T47D (cell line): ENCODE results near the gene IGSF21.

ENCODE experiments used
- DNase-seq, 2 experiments: peaks; one replicate each; pipeline versions ENCODE4 v3.0.0 to v3.0.0-alpha.2; 2011 to 2012; ENCODE audit warnings: low read depth in 1 of 2, low spot score in 1 of 2
- JUND ChIP-seq: IDR thresholded peaks from 2 replicates; pipeline ENCODE4 v1.6.1; 2012; ENCODE audit warnings: low read depth
- in situ Hi-C: cut with HindIII; loops from 2 replicates; pipeline ENCODE4 v1.10.0; 2016; ENCODE audit warnings: low sequenced_read_pairs, low pct_unique_long_range_greater_than_20kb

Gene IGSF21

DNA sequence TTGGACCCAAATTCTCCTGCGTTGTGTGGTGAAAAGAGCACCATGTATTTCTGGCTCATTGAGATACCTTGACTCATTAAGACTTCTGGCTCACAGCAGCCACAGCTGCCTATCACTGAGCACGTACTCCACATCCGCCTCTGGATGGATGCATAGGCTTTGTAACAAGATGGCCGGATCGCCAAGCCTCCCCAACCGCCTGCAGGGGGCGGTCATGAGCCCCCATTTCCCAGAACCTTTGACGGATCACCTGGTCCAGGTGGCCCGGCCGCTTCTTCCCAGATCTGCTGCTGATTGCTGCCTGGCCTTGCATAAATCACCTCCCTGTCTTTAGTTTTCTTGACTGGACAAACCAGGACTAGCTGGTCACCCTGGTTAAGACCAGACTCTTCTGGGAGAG, 216.6 kb downstream of the IGSF21 start:
- in situ Hi-C loops: no loop called here
- no peak for DNase-seq
- TF ChIP-seq JUND: no peak

DNA sequence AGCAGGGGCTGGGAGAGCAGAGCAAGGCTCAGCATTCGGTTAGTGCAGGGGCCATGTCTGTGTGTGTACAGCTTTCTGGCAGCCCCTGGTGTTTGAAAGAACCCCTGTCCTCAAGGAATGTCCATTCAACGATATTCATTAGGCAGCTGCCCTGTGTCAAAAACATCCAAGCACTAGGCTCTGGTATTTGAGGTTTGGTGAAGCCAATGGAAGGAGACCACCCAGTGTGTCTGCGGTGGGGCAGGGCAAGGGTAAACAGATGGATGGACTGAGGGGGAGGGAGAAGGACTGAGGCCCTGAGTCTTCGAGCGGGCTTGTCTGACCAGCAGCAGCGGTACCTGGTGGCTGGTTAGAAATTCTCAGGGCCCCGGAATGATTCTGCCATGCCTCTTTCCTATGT, 217.5 kb downstream of the IGSF21 start:
- TF ChIP-seq JUND: no peak
- DNase-seq: no peak
- in situ Hi-C loops: no loop called here

DNA sequence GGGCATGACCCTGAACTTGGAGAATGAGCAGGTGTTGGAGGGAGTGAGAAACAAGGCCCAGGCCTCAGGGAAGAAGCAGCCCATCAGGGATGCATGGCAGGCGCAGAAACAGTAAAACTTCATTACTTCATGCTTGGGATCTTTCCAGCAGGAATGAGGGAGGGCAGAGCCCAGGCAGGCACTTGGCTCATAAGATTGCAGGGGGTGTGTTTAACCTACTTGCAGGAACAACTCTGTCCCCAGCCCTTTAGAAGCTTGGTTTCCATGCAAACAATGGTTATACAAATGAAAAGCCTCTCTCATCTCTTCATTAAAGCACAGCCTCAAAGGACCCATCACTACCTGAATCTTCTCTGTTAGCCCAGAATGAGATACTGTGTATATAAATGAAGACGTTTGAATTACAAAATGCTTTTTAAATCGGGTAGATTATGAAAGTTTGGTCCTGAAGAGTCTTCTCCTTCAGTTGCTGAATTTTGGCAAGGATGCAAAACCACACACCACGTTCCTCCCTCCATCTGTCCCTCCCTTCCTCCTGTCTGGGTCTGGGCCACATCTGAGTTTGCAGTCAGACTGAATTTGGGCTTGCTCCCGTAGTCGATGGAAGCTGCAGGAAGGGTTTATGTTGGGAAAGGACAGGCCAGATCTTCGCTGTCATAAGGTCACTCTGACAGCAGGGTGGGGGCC, 218.8 kb downstream of the IGSF21 start:
- in situ Hi-C loops: no loop called here
- TF ChIP-seq JUND: no peak
- DNase-seq: no peak

DNA sequence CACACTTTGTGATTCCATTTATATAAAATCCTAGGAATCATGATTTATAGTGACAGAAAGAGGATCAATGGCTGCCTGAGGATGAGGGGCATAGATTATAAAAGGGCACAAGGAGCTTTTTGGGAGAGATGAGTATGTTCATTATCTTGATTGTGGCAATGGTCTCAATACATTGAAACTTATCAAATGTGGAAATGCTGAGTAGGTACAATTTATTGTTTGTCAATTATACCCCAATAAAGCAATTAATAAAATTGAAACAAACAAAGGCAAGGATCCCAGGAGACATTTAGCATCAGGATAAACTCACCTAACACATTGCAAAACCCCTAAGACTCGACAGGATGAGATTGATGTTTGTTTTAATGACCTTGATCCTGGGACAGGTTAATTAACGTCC, 220.1 kb downstream of the IGSF21 start:
- no peak for TF ChIP-seq JUND

DNA sequence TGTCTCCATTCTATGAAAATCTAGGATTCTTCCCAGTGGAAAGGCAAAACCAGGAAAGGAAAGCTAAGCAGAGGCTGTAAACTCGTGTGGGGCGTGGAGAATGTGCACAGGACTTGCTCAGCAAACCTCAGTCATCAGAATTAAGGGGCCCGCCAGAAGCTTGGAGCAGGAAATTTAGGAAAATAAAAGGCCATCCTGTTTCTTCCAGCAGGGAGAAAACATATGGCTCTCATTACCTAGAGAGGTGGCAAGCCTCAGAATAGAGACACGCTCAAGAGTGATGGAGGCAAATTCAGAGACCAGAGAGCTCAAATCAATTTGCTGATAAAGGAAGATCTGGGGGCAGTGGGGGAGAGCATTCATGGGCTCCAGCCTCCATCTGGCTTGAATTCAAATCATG, 221.2 kb downstream of the IGSF21 start:
- in situ Hi-C loops: no loop called here
- no peak for DNase-seq
- TF ChIP-seq JUND: no peak

More for the DNA sequence above, 220.1 kb downstream of the IGSF21 start:
- in situ Hi-C loops: no loop called here
- DNase-seq: no peak

DNA sequence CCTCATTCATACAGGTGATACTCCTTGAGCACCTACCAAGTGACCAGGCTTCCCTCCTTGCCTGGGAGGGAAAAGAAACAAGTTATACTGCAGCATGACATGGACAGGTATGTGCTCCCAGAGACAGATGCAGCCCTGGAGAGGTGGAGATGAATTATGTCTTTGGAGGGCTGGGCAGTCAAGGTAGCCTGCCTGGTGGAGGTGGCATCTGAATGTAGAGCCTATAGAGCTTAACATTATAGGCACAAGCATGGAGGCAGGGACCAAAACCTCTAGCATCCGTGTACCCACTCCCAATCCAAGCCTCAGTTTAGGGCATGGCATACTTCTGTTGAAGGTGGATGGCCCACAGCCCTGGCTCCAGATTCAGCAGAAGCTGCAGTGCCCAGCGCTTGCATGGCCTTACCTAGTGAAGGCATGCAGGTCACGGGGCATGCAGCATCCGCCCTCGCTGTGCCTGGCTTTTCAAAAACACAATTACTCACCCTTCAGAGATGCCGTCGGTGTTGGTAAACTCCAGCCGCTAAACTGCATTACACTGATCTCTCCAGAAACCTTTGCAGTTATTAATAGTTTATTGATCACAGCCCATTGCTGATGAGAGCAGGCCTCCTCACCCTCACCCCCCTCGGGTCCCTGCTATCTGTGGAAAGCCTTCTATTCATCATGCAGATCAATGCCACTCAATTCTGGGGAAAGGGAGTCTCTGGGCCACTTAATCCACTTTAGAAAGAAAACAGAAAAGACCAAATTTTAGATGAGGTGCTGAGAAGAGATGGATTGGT, 222.1 kb downstream of the IGSF21 start:
- no peak for TF ChIP-seq JUND
- in situ Hi-C loops: no loop called here
- no peak for DNase-seq

DNA sequence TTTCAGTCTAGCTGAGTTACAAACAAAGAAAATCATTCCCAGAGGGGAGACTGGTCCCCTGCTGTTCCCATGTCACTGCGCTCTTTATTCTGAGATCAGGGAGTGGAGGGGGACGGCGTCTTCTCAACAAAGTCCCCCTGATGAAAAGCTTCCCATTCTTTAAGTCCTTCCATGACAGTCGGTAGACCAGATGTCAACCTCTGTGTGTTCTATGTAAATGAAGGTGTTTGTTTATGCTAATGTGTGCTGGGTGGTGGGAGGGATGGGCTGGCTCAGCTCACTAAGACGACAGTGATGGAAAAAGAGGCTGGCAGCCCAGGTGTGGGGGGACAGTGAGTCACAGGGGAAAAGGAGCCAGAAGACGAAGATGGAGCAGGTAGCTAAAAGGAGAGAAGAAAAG, 225.0 kb downstream of the IGSF21 start:
- no peak for TF ChIP-seq JUND
- in situ Hi-C loops: no loop called here
- DNase-seq: no peak

DNA sequence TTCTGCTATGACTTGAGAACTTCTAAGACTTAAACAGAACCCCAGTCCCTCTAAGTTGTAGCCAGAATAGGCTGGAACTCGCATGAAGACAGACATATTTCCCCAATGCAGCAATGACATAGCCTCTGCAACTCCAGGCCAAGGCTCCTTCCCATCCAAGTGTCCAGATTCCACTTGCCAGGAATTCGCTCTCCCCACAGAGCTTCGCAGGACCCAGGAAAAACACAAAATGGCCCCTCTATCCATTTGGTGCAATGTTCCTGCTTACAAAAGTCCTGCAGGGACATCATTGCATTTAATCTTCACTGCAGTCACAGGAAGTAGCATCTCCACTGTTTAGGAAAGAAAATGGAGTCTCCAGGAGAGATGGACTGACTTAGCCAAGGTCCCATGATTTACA, 225.6 kb downstream of the IGSF21 start:
- DNase-seq: no peak
- no peak for TF ChIP-seq JUND
- in situ Hi-C loops: no loop called here

DNA sequence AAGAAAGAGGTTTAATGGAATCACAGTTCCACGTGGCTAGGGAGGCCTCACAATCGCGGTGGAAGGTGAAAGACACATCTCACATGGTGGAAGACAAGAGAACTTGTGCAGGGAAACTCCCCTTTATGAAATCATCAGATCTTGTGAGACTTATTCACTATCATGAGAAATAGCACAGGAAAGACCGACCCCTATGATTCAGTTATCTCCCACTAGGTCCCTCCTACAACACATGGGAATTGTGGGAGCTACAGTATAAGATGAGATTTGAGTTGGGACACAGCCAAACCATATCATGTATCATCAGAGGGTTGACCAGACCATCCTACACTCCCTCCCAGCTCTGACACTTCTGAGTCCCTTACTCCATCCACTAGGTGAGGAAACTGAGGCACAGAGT, 229.2 kb downstream of the IGSF21 start:
- DNase-seq: no peak
- no peak for TF ChIP-seq JUND
- in situ Hi-C loops: no loop called here

DNA sequence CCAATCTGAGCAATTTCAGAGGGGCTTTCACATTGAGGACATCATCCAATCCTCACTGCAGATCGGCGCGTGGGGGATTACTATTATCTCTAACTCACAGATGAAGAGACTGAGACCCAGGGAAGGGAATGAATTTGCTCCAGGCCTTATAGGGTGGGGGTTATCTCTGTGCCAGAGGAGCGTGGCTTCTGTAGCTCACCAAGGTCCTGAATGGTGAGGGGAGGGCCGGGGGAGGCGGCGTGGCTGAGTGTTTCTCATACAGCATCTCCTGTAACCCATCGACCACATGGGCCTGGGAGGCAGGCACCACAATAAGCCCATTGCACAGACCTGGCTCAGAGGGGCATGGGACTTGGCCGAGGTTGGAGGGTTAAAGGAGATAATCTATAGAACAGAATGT, 230.2 kb downstream of the IGSF21 start:
- DNase-seq: no peak
- no peak for TF ChIP-seq JUND

DNA sequence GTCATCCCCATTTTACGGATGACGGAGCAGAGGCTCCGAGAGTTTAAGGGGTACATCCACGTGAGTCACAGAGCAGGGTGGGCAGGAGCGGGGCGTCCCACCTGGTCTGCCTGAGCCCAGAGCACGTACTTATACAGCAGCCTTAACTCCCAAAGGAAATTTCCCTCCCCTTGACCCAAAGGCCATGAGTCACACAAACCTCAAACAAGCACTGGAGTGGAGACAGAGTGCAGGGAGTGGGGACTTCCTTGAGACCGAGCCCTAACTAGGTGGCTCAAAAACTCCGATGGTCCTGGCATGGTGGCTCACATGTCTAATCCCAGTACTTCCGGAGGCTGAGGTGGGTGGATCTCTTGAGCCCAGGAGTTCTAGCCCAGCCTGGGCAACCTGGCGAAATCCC, 231.6 kb downstream of the IGSF21 start:
- no peak for DNase-seq
- TF ChIP-seq JUND: no peak
- in situ Hi-C loops: no loop called here

More for the DNA sequence above, 230.2 kb downstream of the IGSF21 start:
- in situ Hi-C loops: no loop called here

DNA sequence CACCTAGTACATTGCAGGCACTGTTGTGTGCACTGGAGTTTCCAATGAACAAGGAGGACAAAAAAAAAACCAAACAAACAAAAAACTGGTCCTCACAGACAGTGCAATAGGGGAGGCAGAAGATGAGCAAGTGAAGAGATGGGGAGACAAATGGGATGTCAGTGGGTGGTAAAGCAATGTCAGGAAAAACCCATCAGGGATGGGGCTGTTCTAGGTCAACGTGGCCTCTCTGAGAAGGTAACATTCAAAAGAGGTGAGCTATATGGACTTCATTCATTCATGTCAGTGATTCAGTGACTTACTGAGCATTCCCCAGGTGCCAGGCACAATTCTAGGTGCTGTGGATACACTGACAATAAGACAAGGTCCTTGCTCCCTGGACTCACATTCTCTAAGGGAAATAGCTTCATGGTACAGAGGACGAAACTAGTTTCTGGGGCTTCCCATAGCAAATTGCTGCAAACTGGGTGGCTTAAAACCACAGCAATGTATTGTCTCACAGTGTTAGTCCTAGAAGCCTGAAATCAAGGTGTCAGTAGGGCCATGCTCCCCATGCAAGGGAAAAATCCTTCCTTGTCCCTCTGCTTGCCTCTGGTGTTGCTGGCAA, 232.7 kb downstream of the IGSF21 start:
- DNase-seq: no peak
- TF ChIP-seq JUND: no peak
- in situ Hi-C loops: no loop called here

DNA sequence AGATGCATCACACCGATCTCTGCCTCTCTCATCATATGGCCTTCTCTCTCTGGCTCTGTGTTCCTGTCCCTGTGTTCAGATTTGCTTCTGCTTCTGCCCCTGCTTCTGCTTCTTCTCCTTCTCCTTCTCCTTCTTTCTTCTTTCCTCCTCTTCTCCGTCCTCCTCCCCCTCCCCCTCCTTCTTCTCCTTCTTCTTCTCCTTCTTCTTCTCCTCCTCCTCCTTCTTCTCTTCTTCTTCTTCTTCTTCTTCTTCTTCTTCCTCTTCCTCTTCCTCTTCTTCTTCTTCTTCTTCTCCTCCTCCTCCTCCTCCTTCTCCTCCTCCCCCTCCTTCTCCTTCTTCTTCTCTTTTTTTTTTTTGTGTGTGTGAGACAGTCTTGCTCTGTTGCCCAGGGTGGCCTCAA, 233.2 kb downstream of the IGSF21 start:
- in situ Hi-C loops: no loop called here
- TF ChIP-seq JUND: no peak
- no peak for DNase-seq
